Activated CD8-positive, alpha-beta memory T cell treated with anti-CD3 and anti-CD28 coated beads, Interleukin-2, amount 50 U/mL, for 1 hour (primary cell): ENCODE data around the gene SLC9A3.

Source experiments
- DNase-seq: peaks from one replicate; pipeline ENCODE4 v3.0.0-alpha.2; 2020; ENCODE audit errors: extremely low read depth

The SLC9A3 gene

GRCh38 chr5:442335-443238 lies 81.7 kb downstream of the SLC9A3 start, which contains the start of gene EXOC3:
Gene EXOC3, plus strand, starts transcription at chr5:443176. Its CDS starts 3,030 bp downstream, at chr5:446206.
- DNase-seq, result peak; percentile 35

DNA sequence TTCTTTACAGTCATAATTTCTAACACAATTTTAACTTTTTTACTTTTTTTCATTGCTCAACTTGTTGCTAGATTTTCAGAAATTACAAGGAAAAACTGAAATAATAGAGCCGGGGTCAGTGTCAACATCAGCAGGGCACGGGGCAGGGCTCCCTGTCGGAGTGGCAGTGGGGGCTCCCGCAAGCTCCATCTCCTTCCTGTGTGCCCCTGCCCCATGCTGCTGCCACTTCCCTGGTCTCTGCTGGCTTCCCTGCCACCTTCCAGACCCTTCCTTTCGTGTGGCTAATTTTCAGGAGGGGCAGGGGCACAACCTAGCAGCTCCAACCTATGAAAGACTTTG lies 82.3 kb downstream of the SLC9A3 start:
- DNase-seq, result no peak

DNA sequence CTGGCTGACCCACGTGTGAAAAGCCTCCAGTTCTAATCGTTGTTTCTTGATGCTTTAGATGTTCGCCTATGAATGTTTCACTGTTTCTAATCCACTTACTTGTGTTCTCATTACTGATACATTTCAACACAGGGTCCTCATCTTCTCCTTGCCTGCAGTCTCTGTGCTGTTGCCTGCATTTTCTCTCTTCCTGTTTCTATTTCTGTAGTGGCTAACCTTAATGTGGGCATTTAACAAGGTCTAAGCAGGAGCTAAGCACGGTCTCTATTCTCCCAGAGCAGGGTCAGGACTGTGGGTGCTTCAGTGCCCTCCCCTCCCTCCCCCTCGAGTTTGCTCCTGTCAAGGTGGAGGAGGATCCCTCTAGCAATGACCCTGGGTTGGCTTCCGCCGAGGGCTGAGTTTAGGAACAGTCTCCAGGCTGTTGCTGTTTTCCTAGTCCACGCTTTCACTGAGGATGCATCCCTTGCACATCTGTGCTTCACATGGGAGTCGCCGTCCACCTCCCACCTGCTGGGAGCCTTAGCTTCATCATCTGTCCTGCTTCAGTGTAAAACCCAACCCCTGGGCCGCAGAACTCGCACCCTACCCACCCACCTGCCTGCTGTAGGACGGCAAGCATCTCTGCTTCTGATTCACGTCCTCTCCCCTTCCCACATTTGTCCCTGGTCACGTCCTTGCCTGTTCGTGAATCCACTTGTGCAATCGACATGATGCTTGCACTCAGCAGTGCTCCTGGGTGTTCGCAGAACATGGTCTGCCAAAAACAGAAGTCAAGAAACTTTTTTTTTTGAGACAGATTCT lies 83.6 kb downstream of the SLC9A3 start:
- no peak for DNase-seq

DNA sequence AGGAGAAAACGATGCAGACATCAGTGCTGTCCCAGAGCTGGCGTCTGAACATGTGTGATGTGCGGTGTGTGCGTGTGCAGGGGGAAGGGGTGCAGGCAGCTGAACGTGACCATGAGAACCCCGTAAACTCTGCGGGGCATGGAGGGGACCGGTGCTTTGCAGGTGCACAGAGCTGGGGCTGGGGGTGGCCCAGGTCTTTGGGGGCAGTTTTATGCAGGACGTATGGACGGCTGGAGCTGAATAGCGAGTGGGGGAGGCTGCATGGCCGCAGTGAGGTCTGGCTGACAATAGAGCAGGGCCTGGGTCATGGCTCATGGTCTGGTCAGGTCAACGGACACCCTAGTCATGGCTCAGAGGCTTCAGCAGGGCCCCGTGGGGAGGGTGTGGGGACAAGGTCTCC lies 84.6 kb downstream of the SLC9A3 start:
- no peak for DNase-seq

GRCh38 chr5:439181-439580 lies 85.1 kb downstream of the SLC9A3 start:
- no peak for DNase-seq

DNA sequence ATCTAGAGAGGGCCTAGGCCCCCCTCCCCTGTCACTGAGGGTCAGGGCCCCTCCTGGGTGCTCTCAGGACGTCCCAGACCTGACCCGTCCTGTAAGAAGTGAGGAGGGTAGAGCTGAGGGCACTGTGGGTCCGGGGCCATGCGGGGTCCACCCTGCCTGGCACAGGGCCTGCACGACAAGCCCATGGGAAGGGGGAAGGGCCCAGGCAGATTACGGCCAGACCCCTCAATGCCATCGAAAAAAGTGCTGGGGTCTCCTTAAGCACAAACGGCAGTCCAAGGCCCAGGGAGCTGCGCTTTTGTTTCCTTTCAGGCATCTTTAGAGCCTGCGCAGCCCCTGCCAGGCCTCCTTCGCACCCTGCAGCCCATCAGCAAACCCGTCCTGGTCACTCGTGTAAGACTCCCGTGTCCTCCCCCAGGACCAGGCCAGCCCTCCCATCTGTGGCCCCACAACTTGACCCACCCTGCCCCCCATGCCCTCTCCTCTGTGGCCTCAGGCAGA lies 85.7 kb downstream of the SLC9A3 start:
- DNase-seq, result no peak

DNA sequence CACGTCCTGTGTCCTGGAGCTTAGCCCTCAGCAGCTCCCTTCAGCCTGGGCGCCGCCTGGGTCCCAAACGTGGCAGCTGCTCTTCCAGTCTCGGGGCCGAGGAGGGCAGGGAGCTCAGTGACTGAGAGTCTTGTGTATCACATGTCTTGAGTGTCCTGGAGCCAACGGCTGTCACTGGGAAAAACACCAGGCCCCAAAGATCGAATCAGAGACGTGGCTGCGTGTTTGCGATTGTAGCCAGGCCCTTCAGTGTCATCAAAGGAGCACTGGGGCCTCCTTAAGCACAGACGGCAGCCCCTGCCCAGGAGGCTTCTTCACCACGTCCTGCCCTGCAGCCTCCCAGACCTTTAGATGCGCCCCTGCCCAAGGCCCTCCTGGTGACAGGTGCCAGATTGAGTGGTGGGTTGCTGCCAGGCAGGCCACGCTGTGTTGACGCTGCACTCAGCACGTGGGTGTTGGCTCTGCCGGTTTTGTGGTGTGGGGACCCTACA lies 86.9 kb downstream of the SLC9A3 start:
- DNase-seq, result no peak

DNA sequence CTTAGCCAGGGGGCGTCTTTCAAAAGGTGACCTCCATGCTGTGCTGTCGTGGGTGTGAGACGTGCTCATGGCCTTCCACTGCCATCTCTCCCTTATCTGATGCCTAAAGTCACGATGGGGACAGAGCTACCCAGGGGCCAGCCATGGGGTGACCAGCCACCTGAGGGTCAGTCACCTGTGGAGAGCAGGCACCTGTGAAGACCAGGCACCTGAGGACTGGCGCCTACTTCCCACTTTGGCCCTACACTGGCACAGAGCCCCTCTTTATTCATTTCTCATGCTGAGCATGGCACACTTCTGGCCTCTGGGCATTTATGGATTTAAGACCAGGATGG lies 87.6 kb downstream of the SLC9A3 start:
- DNase-seq, result no peak

- DNase-seq, result no peak
Observed at GRCh38 chr5:435961-436640, 88.1 kb downstream of the SLC9A3 start.

GRCh38 chr5:435156-435790 lies 89.0 kb downstream of the SLC9A3 start:
- DNase-seq, result no peak

DNA sequence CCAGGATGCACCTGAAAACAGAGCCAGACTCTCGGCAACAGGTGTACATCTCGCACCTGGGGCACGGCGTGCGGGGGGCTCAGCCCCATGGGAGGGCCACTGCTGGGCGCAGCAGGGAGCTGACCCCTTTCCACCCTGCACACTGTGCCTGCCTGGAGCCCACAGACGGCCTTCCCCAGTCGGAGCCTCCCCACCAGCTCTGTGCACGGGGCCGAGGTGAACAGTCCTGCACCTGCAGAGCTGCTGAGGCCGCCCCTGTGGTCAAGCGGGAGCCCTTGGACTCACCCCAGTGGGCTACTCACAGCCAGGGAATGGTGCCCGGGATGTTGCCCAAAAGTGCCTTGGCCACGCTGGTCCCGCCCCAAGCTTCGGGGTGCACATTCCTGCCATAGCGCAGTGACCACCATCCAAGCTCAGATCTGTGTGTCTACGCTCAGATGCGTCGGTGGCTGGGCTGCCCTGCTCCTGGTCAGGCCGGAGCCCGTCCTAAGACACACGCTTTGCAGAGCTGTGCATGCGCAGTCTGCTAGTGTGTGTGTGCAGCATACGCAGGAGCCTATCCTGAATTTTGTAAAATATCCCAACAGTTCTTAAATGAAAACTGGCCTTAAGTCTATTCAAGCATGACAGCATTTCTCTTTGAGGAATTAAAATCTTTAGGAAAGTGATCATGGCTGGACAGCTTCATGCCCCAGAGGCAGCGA lies 89.7 kb downstream of the SLC9A3 start:
- DNase-seq, result no peak

DNA sequence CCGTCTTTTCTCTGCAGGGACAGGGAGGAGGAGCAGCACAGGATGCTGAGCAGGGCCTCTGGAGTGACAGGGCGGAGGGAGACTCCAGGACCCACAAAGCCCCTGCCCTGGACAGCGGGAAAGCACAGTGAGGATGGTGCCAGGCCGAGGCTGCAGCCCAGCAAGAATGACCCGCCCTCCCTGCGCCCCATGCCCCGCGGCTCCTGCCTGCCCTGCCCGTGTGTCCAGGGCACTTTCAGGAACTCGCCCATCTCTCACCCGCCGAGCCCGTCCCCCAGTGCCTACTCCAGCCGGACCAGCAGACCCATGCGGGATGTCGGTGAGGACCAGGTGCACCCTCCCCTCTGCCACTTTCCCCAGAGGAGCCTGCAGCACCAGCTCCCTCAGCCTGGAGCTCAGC lies 90.4 kb downstream of the SLC9A3 start:
- DNase-seq, result no peak

DNA sequence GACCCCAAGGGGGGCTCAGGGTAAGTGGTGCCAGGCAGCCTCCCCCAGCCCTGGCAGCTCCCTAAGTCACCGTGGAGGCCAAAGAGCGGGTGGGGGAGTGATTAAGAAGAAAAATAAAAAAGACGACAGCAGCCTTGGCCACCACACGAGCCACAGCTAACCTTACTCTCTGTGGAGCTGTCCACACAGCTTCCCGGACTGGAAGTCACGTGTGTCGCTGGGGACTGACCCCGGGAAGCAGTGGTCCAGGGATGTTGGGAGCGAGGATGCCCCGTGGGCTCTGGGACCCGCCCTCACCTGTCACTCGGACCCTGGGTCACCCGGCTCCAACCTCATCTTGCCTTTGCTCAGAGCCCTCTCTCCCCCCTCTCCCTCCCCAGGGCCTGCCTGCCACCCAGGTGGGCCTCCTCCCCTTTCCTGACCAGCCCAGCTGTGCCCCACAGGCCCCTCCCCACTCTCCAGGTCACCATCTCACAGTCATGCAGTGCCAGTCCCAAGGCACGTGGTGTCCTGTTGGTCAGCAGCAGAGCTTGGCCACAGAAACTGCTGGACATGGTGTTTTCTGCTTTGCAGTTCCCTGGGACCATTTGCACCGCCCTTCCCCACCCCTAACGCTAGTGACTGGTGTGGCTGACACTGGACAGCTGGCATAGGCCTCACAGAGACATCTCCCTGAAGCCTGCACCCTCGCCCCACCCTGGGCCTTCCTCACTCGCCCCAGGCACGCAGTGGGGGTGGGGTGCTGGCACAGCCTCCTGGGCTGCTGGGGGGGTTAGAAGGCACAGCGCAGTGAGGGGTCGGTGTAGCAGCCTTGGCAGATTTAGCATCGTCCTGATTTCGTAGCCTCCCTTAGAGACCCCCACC lies 91.1 kb downstream of the SLC9A3 start:
- DNase-seq, result no peak

DNA sequence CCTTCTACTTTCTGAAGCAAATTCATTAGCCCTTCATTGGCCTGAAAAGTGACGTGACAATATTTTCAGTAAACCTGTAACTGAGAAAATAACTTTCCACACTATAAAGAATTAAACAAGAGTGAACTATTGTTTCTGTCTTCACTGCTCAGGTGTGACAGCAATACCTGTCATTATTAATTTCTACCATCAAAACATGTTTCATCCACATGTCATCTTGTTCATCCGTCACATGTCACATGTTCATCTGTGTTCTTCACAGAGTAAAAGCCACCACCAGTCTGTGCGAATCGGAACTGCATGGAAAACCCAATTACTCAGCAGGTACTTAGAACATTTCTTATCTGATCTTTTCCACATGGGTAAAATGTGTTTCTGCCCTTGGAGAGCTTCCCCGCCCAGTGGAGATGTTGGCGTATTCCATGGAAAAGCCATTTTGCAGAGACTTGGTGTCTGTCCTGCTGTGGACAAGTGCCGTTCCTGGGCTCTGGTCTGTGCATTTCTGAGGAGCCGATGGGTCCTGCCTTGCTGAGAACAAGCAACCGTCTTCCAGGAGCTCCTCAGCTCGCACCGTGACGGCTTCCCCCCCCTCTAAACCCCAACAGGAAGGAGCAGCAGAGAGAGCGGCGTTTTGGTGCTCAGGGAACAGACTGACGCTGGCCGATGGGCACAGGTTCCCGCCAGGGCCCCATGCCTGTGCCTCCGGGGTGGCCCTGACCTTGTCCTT lies 91.9 kb downstream of the SLC9A3 start:
- no peak for DNase-seq

DNA sequence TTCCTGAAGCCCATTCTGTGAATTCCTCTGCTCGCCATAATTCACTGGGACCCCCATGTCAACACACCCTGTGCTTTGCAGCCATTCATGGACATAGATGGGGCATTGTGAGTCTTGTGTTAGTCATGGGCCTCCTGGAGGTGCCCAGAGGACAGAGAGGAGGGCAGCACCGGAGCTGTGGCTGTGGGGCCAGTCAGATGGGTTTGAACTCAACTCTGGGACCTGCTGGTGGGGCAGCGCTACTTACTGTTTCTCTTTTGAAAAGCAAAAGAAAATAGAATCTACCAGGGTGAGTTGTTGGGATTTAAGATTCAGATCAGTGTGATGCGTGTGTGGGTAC lies 92.6 kb downstream of the SLC9A3 start:
- no peak for DNase-seq

- DNase-seq, result no peak
Observed at GRCh38 chr5:431001-431710, 93.1 kb downstream of the SLC9A3 start.

DNA sequence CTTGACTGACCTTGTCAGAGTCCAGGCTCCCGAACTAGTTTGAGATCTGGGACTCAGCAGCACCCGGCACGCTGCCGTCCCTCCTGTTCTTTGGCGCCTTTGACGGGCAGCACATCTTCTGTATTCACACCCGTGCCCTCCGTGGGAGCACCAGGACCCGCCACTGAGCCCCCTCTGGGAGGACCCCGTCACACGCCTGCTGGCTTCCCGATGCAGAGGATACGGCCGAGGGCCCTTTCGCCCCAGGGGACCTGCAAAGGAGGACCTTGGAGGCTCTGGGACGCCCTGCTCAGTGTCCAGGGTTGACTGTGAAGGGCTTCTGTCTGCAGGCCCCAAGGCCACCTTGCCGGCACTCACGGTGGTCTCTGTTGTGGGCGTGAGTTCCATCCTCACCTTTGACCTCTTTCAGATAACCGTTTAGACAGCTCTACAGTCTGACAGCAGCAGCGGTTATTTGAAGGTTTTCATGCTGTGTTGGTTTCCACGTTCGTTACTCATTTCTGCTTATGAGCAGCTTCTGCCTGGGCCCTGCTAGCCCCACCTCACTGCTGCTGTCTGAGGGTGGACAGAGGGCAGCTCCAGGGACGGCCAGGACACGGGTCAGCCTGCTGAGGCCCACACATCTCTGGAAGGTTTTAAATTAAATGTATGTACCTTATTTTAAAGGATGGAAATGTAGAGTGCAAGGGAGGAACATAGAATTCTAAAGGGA lies 93.9 kb downstream of the SLC9A3 start:
- DNase-seq, result no peak
